NCI-H82 treated with DMSO at 0.1 percent for 48 hours (cell line): ENCODE data around the gene ELANE.
"Not testable (repeated sequence)": the region's sequence is repeated elsewhere in the genome, so short reads cannot be mapped to it uniquely, and the experiment has no call there.

ENCODE experiments used
- DNase-seq: peaks from one replicate; lab custom pipeline; 2025; ENCODE audit not compliant: unreplicated experiment; lab: John Stamatoyannopoulos, UW

The ELANE gene

DNA sequence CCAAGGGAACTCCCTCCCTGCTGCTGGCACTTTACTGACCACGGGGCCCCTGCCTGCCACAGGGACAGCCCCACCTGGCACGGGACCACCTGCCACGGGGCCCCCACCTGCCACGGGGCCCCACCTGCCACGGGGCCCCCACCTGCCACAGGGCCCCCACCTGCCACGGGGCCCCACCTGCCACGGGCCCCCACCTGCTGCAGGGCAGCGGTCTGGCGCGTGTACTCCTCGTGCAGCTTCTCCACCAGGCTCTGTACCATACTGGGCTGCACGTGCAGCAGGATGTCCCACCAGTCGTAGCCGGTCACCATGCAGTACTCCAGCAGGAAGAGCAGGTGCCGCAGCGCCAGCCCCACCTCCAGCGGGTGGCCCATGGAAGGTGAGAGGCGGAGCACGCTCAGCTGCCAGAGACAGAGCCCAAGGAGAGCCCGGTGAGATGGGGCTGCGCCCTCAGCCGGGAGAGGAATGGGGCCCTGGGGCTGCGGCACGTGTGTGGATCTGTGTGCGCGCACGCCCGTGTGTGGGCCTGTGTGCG lies 24.7 kb downstream of the ELANE start:
- DNase-seq = no peak

DNA sequence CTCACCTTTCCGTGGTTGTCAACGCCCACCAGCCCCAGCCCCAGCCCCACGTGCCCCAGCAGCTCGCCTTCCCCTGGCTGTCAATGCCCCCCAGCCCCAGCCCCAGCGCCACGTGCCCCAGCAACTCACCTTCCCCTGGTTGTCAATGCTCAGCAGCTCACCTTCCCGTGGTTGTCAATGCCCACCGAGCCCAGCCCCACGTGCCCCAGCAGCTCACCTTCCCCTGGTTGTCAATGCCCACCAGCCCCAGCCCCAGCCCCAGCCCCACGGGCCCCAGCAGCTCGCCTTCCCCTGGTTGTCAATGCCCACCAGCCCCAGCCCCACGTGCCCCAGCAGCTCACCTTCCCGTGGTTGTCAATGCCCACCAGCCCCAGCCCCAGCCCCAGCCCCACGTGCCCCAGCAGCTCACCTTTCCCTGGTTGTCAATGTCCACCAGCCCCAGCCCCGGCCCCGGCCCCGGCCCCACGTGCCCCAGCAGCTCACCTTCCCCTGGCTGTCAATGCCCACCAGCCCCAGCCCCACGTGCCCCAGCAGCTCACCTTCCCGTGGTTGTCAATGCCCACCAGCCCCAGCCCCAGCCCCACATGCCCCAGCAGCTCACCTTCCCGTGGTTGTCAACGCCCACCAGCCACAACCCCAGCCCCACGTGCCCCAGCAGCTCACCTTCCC lies 26.0 kb downstream of the ELANE start:
- DNase-seq = not testable (repeated sequence)

- not testable (repeated sequence) for DNase-seq
Measured at GRCh38 chr19:878751-879561, 26.9 kb downstream of the ELANE start.

- DNase-seq = no peak
Measured at GRCh38 chr19:879711-880438, 27.8 kb downstream of the ELANE start.

- no peak for DNase-seq
Measured at GRCh38 chr19:881385-882071, 29.4 kb downstream of the ELANE start.

DNA sequence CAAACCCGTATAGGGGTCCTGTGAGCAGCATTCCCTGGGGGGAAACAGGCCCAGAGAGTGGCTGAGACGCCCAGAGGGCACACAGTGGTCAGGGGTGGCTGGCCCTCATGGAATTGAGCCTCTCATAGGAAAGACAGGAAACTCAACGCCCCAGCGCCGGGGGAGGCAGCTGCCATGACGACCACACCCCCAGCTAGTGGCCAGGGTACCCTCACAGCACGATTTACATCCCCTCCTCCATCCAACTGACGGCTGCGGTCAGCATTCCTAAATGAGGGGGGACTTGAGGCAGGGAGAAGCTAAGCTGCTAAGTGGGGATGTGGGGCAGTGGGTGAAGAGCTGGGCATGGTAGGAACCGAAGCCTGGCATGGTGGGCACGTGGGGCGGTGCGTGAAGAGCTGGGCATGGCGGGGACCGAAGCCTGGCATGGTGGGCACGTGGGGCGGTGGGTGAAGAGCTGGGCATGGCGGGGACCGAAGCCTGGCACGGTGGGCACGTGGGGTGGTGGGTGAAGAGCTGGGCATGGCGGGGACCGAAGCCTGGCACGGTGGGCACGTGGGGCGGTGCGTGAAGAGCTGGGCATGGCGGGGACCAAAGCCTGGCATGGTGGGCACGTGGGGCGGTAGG lies 30.9 kb downstream of the ELANE start:
- DNase-seq = no peak

DNA sequence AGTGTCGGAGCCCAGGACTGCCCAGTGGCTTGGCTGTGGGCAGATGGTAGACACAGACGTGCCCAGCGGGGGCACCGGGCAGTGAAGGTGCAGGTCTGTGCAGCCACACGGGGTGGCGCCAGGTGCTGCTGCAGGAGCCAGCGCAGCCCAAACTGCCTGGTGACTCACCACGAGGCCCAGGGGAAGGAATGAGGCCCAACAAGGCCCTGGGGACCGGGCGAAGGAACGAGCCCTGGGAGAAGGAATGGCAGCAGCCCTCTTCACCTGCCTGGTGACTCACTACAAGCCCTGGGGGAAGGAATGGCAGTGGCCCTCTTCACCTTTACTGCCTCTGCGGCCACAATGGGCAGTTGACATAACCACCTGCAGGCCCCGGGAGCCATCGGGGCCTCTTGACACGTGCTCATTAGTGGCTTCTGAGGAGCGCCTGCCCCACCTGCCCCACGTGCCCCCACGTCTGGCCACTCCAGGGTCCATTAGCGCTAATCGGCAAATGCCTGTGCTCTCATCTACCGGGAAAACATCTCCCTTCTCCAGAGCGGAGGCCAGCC lies 31.6 kb downstream of the ELANE start:
- no peak for DNase-seq

DNA sequence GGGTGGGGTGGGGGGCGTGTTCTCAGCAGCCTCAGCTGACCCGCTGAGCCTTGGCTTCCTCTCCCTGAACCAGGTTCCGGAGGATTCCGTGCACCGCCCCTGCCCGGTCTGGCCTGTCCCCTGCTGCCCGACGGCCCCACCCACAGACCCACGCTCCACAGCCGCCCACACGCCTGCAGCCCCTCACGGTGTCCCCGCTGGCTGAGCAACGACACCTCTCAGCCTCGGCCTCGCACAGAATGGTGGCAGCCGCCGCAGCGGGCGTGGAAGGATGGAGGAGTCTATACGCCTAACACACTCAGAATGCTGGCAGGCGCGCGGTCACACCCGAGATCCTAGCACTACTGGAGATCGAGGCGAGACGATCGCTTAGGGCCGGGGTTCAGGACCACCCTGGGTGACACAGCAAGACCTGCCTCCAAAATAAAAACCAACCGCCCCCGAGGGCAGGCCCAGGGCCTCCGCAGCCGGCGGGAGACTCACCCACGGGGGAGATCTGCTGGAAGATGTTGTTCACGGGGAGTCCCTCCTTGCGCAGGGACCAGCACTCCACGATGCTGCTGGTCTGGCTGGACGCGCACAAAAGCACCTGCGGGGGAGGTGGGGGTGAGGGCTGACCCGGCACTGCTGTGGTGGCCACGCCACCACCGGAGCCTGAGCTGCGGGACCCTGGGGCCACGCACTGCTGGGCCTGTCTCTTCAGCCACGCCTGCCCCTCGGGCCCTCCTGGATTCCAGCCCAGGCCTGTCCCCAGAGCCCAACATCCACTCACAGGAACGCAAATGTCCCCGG lies 32.5 kb downstream of the ELANE start:
- no peak for DNase-seq

DNA sequence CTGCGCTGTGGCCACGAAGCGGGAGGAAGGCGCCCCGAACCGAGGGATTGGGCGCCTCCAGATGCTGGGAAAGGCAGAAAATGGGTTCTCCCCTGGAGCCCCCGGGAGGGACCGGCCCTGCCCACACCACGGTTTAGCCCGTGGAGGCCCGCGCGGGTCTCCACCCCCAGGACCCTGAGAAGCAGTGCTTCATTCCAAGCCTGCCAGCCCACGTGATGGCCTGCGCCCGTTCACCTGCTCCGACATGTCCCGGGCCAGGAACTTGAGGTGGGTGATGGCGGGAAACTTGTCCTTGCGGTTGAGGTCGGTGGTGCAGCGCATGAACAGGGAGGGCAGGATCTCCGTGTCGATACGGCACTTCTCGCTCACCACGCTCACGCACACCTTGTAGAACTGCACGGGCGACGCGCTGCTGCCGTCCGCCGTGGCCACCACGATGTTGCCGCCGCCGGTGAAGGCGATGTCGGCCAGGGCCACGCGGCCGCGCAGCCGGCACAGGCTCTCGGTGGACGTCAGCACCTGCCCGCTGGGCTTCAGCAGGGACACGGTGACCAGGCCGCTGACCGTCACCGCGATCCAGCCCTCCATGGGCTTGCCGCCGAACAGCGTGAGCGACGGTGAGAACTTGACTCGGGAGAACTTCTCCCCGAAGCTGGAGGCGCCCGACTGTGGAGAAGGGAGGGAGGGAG lies 33.6 kb downstream of the ELANE start:
- no peak for DNase-seq

GRCh38 chr19:887072-887471 lies 35.0 kb downstream of the ELANE start:
- DNase-seq = no peak

DNA sequence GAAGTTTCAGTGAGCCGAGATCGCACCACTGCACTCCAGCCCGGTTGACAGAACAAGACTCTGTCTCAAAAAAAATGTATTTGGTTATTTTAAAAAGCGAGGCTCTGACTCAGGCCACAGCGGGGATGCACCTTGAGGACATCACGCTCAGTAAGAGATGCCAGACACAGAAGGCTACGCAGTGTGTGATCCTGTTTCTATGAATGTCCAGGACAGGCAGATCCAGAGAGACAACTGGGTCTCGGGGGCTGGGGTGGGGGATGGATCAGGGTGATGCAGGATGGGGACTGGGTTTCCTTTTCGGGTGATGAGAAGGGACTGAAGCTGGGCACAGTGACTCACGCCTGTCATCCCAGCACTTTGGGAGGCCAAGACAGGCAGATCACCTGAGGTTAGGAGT lies 35.5 kb downstream of the ELANE start:
- DNase-seq = no peak

DNA sequence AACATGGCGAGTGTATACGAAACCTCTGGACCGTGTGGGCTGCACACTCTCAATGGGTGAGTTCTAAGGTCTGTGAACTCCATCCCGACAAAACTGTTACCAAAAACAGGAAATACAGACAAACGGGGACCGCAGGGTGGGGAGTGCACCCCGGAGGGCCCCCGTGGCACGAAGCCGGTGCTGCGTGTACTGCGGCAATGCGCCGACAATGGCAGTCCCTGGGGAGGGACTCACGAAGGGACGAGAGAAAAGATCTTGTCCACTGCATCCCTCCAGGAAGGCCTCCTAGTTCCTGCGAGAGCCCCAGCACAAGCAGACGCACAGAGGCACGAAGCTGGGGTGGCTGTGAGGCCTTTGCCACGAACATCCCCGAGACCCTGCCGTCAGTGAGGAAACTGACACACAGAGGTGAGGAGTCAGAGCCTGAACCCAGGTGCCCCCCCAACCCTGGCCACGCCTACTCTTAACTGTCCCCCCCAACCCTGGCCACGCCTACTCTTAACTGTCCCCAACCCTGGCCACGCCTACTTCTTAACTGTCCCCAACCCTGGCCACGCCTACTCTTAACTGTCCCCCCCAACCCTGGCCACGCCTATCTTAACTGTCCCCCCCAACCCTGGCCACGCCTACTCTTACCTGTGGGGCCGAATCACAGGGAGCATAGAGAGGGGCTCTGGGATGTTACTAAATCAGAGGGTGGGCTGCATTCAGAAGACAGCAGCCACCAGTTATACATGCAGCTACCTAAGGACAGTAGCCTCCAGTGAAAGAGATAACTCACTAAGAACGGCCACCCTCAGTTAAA lies 36.7 kb downstream of the ELANE start:
- DNase-seq = no peak

DNA sequence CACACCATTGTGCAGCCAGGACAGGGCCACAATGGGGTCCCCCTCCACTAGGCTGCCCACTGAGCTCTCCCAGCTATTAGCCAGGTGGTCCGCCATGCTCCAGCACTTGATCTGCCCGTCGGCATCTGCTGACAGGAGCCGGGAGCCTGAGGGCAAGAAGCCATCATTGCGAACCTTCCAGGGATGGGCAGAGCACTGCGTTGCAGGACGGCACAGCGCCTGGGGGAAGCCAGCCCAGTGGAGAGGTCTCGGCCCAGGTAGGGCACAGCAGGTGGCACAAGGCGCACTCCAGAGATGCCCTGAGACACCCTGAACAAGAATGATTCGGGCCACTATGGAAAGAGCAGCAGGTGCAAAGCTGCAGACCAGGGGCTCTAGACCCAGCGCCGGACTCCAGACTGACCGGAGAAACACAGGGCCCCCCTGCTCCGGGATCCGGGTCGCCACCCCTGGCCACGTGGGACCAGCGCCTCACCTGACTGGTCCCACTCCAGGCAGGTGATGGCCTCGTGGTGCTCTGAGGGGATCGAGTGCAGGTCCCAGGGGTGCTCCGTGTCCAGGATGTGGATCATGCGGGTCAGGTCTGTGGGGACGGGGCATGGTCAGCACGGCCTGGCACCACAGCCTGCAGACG lies 37.7 kb downstream of the ELANE start:
- no peak for DNase-seq

DNA sequence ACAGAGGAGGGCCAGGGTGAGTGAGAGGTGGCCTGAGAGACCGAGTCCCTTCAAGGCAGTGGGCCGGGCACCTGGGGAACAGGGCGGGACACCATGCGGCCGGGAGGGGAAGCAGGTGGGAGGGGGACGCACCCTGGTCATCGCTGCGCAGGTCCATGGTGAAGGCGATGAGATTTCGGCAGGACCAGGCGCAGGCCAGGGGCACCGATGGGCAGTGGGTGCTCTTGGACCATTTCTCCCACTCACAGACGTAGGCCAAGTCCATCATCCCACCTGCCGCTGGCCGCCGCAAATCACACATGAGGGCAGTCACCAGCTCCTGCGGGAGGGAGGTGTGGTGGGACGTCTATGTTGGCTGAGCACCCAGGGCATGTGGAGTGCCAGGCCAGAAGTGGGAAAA lies 38.7 kb downstream of the ELANE start:
- DNase-seq = no peak

- not testable (repeated sequence) for DNase-seq
Measured at GRCh38 chr19:891421-892200, 39.5 kb downstream of the ELANE start.

DNA sequence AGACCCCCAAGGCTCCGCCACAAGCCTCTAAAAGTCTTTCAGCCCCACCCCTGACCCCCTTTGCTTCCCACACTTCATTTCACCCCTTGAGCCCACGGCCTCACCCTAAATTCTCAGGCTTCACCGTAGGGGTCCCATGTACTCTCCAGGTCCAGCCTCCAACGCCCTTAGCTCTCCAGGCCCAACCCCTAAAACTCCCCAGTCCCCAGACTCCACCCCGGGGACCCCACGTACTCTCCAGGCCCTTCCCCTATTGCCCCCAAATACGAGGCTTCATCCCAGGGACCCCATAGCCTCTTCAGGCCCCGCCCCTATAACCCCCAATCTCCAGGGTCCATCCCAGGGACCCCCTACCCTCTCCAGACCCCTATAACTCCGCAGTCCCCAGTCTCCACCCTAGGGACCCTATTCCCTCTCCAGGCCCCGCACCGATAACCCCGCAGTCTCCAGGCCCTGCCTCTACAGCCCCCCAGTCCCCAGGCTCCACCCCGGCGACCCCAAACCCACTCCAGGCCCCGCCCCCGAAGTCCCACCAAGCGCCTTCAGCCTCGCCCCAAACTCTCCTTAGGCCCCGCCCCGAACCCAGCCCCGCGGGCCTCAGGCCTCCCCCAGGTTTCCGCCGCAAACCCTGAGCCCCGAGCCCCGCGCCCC lies 40.3 kb downstream of the ELANE start:
- DNase-seq = no peak
